Skin of body (tissue), 2 donors: ENCODE data around the gene DHRS9. TPM values are rescaled to one million over a fixed set of nuclear protein-coding genes. Genes with fewer than 3 reads are reported as not detected.
A peak's percentile ranks its signal among the peaks of the same experiment; 100 is the strongest.
"Not testable (repeated sequence)": the region's sequence is repeated elsewhere in the genome, so short reads cannot be mapped to it uniquely, and the experiment has no call there.

Experiments used
- DNase-seq: peaks from one replicate; lab custom pipeline; 2025; lab: John Stamatoyannopoulos, UW
- total RNA-seq: library from RNA; depleted of rRNA; stranded (reverse); fragments of >200 nt; gene quantifications from one replicate; pipeline ENCODE4 v1.2.3, GENCODE V29; 2014

DHRS9 gene
- total RNA-seq, 1 donor from 2014 or later = 1.6 TPM

DNA sequence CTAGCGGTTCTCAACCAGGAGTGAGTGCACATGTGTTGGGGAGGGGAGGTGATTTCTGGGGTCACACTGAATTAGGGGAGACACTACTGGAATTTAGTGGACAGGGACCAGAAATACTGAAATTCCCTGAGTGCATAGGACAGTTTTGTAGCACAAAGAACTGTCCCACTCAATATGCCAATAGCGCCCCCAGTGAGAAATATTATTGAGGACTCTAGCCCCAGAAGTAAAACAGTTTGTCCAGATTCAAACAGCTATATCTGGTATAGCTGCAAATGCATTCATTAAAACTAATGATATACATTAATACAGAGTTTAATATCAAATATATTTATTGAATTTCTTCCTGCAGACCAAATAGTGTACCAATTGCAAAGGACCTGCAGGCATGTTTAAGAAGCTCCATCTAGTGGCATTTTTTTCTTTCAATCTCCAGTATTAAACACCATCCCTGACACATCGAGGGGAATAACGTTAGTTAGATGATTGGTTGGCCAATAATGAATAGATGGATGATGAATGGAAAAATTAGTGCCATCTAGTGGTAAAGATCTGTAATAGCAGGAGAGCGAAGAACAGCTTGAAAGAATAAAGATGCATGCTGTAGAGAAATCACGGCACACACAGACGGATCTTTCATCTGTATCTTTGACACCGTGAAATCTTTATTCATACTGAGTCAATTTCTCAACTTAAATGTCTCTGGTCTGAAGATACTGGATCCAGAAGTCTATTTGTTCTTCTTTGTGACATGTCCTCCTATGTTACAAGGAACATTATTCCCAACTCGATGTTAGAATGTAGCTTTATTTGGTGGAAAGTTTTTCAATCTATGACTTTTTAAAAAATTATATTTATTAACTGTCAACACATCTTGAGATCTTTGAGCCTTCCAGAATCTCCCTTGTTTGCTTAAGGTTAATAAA is 62.5 kb downstream of the DHRS9 start:
- DNase-seq = peak; percentile 66

- not testable (repeated sequence) for DNase-seq
These were observed 64.9 kb downstream of the DHRS9 start for GRCh38 chr2:169134272-169134671.

DNA sequence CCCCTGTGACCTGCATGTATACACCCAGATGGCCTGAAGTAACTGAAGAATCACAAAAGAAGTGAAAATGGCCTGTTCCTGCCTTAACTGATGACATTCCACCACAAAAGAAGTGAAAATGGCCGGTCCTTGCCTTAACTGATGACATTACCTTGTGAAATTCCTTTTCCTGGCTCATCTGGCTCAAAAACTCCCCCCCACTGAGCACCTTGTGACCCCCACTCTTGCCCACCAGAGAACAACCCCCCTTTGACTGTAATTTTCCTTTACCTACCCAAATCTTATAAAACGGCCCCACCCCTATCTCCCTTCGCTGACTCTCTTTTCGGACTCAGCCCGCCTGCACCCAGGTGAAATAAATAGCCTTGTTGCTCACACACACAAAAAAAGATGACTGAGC is 67.1 kb downstream of the DHRS9 start:
- not testable (repeated sequence) for DNase-seq

- no peak for DNase-seq
These were observed 67.6 kb downstream of the DHRS9 start for GRCh38 chr2:169136885-169137534.

DNA sequence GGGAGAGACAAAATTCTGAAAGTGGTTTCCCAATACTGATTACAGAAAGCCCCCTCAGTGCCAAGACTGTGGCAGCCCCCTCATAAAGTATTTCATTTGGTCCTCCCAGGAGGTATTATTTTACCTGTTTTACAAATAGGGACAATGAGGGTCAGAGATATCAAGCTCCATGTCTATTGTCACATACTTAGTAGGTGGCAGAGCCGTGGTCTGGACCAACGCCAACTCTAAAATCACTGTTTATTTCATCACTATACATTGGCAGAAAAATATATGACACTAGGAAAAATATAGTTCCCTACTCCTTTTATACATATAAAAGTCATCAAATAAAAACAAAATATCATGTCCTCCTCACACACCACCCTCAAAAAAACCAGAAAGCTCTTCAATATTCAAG is 68.6 kb downstream of the DHRS9 start:
- no peak for DNase-seq

- DNase-seq = no peak
These were observed 69.8 kb downstream of the DHRS9 start for GRCh38 chr2:169139145-169139544.

- no peak for DNase-seq
These were observed 70.8 kb downstream of the DHRS9 start for GRCh38 chr2:169139993-169140767.

GRCh38 chr2:169141713-169142352 is 72.5 kb downstream of the DHRS9 start:
- peak; percentile 1 for DNase-seq

DNA sequence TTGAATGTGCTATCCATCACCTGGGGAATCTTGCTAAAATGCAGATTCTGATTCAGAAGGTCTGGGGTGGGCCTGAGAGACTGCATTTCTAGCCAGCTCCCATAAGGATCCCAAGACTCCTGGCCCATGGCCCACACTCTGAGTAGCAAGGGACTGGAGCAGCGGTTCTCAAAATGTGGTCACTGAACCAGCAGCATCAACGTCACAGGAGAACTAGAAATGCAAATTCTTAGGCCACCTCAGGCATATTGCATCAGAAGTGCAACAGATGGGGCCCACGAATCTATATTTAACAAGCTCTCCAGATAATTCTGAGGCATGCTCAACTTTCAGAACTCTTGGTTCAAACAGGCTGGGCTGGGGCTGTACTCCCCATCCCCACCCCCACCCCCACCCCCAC is 74.6 kb downstream of the DHRS9 start:
- no peak for DNase-seq

Other genes starting within 250 kb of the DHRS9 start
- gene SPC25, start 179.1 kb upstream of the DHRS9 start, total RNA-seq = 8.2 TPM
- gene G6PC2, start 168.3 kb upstream of the DHRS9 start, total RNA-seq = not detected
- 0.79 TPM for gene ABCB11, start 38.2 kb upstream of the DHRS9 start, total RNA-seq